Activated B cell treated with CpG ODN at 0.5 μM for 24 hours (primary cell): Measurements from ENCODE around the gene THOP1. TPM values are rescaled to one million over a fixed set of nuclear protein-coding genes. Genes with fewer than 3 reads are reported as not detected.

Experiments used
- ATAC-seq: fragments of 200-7000 bp; cut with Tn5 transposase; one replicate; pipeline ENCODE4 v1.10.0; 2021; ENCODE audit warnings: low read depth, mild to moderate bottlenecking, moderate library complexity
- CTCF ChIA-PET: fragments of 350-600 bp; sonication (Branson Sonifier 250); formaldehyde crosslinking; loops from one replicate; lab custom pipeline; 2021; ENCODE audit warnings: antibody characterized with exemption; lab: Charles Lee
- POLR2A ChIA-PET: fragments of 350-600 bp; sonication (Branson Sonifier 250); formaldehyde crosslinking; loops from one replicate; lab custom pipeline; 2021; ENCODE audit warnings: antibody characterized with exemption; lab: Charles Lee
- DNase-seq: peaks from one replicate; pipeline ENCODE4 v3.0.0; 2022
- H3K27ac Mint-ChIP-seq: one replicate; pipeline ENCODE4 v1.8.0; 2020; ENCODE audit warnings: mixed read lengths
- H3K27me3 Mint-ChIP-seq: one replicate; pipeline ENCODE4 v1.8.0; 2021; ENCODE audit warnings: mixed read lengths
- H3K36me3 Mint-ChIP-seq: one replicate; pipeline ENCODE4 v1.8.0; 2021; ENCODE audit warnings: low read depth, mixed read lengths
- H3K4me1 Mint-ChIP-seq: one replicate; pipeline ENCODE4 v1.8.0; 2021; ENCODE audit warnings: mixed read lengths
- H3K4me3 Mint-ChIP-seq: one replicate; pipeline ENCODE4 v1.8.0; 2020; ENCODE audit warnings: mild to moderate bottlenecking, mixed read lengths
- H3K9me3 Mint-ChIP-seq: one replicate; pipeline ENCODE4 v1.8.0; 2020; ENCODE audit warnings: mixed read lengths
- CTCF ChIP-seq: fragments of 200-600 bp; IDR thresholded peaks from one replicate; pipeline ENCODE4 v1.8.0; 2022; ENCODE audit warnings: antibody characterized with exemption, mild to moderate bottlenecking
- intact Hi-C: fragments of 100-400 bp; cut with micrococcal nuclease; formaldehyde crosslinking; loops from one replicate; pipeline ENCODE4 v1.15.1; 2024
- total RNA-seq: library from RNA; stranded (reverse); gene quantifications from 2 replicates; pipeline ENCODE4 v1.2.3, GENCODE V29; 2022

The THOP1 gene
- total RNA-seq, 1 donor from 2014 or later = 104 TPM

GRCh38 chr19:2782936-2783780, 2.1 kb upstream of the THOP1 start, which contains the start of gene SGTA:
Gene SGTA (minus strand): TSS chr19:2783273. CDS start chr19:2769068, 14,205 bp downstream.
- H3K9me3 Mint-ChIP-seq = no peaks in the 10 kb centered on the region
- DNase-seq (peak; percentile 90), ATAC-seq (peak; percentile 65)
- peaks cover 10% of the 10 kb centered on the region for H3K36me3 Mint-ChIP-seq
- H3K27me3 Mint-ChIP-seq = no peaks in the 10 kb centered on the region
- POLR2A ChIA-PET = interaction anchor here (0.6 to 1.2 kb wide), 13 partner anchors 34 to 1514 kb away, joined by 3 to 8 read pairs (median 4); partner anchors contain the start of genes CIRBP, GADD45B, ZNF554 and ZNF555
- H3K27ac Mint-ChIP-seq = peak within 1 kb of the TSS; percentile 90
- TF ChIP-seq CTCF = no peak
- peaks cover 76% of the 10 kb centered on the region for H3K4me1 Mint-ChIP-seq
- H3K4me3 Mint-ChIP-seq = peak within 1 kb of the TSS; percentile 86
- intact Hi-C loops = loop anchor here (1.0 kb wide), 4 partner anchors 43 to 356 kb away; partner anchors contain the start of genes SLC39A3, TIMM13 and ZNF555
- CTCF ChIA-PET = interaction anchor here (1.5 kb wide), 1 partner anchor 135 kb away, joined by 11 read pairs; no protein-coding TSS in a partner anchor

DNA sequence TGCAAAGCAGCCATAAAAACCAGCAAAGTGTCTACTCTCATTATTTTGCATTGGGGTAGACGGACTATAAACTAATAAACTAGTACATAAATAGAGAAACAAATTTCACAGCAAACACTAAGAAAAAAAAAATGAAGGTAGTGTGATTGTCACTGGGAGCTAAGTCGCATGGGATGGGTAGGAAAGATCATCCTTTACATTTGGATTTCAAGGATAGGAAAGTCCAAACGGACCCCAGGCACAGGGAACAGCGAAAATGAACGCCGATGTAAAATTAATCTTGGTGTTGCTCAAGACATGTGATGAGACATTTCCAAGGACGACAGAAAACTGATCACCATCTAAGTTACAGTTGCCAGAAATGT, 1.5 kb upstream of the THOP1 start:
- no peak for TF ChIP-seq CTCF
- ATAC-seq = no peak
- Mint-ChIP-seq H3K27ac (peak overlapping the region; percentile 90), H3K27me3 (no peaks in the 10 kb centered on the region), H3K9me3 (no peaks in the 10 kb centered on the region), H3K4me1 (peaks cover 78% of the 10 kb centered on the region), H3K36me3 (peaks cover 9% of the 10 kb centered on the region), H3K4me3 (peak overlapping the region; percentile 86)
- intact Hi-C loops = loop anchor here (1.0 kb wide), 4 partner anchors 43 to 356 kb away; partner anchors contain the start of genes SLC39A3, TIMM13 and ZNF555
- no peak for DNase-seq
- ChIA-PET CTCF (interaction anchor here (1.5 kb wide), 1 partner anchor 135 kb away, joined by 11 read pairs; no protein-coding TSS in a partner anchor), POLR2A (interaction anchor here (0.6 to 1.2 kb wide), 9 partner anchors 36 to 357 kb away, joined by 3 to 8 read pairs (median 5); partner anchors contain the start of genes GADD45B, ZNF554 and ZNF555)

GRCh38 chr19:2787115-2787514, 1.8 kb downstream of the THOP1 start:
- TF ChIP-seq CTCF = no peak
- Mint-ChIP-seq H3K4me1 (peaks cover 69% of the 10 kb centered on the region), H3K27me3 (no peaks in the 10 kb centered on the region), H3K9me3 (no peaks in the 10 kb centered on the region), H3K27ac (no peak overlapping the region), H3K4me3 (peak overlapping the region; percentile 32), H3K36me3 (peaks cover 18% of the 10 kb centered on the region)
- ATAC-seq = no peak
- POLR2A ChIA-PET = no interaction called here
- DNase-seq = no peak
- intact Hi-C loops = no loop called here
- CTCF ChIA-PET = no interaction called here

- intact Hi-C loops = no loop called here
- ATAC-seq (no peak), DNase-seq (no peak)
- ChIA-PET POLR2A (no interaction called here), CTCF (no interaction called here)
- no peak overlapping the region for H3K4me3 Mint-ChIP-seq
- peak overlapping the region; percentile 46 for H3K27ac Mint-ChIP-seq
- H3K4me1 Mint-ChIP-seq = peaks cover 66% of the 10 kb centered on the region
- no peaks in the 10 kb centered on the region for H3K9me3 Mint-ChIP-seq
- no peaks in the 10 kb centered on the region for H3K27me3 Mint-ChIP-seq
- peaks cover 22% of the 10 kb centered on the region for H3K36me3 Mint-ChIP-seq
- no peak for TF ChIP-seq CTCF
These were observed 2.9 kb downstream of the THOP1 start for GRCh38 chr19:2788237-2788636.

GRCh38 chr19:2790194-2790556, 4.9 kb downstream of the THOP1 start:
- peaks cover 48% of the 10 kb centered on the region for H3K4me1 Mint-ChIP-seq
- DNase-seq = no peak
- peak overlapping the region; percentile 62 for H3K4me3 Mint-ChIP-seq
- ATAC-seq = no peak
- intact Hi-C loops = no loop called here
- CTCF ChIA-PET = no interaction called here
- H3K9me3 Mint-ChIP-seq = no peaks in the 10 kb centered on the region
- H3K36me3 Mint-ChIP-seq = peaks cover 34% of the 10 kb centered on the region
- POLR2A ChIA-PET = interaction anchor here (0.7 kb wide), 1 partner anchor 92 kb away, joined by 4 read pairs; no protein-coding TSS in a partner anchor
- H3K27ac Mint-ChIP-seq = peak overlapping the region; percentile 82
- TF ChIP-seq CTCF = no peak
- no peaks in the 10 kb centered on the region for H3K27me3 Mint-ChIP-seq
